ENCODE results near the gene SRPK1.
A peak's percentile ranks its signal among the peaks of the same experiment; 100 is the strongest.

SRPK1 gene

DNA sequence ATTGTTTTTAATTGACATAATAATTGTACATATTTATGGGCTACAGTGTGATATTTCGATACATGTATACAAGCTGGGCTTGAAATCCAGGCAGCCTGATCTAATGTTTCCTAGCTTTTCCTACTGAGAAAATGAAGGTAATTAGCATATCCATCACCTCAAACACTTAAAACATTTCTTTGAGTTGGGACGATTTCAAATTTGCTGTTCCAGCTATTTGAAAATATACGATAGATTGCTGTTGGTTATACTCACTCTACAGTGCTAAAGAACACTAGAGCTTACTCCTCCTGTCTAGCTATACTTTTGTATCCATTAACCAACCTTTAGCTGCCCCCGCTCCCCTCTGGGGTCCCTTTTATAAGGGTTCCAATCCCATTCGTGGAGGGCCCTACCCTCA, 111.1 kb downstream of the SRPK1 start:
- no peak for DNase-seq

DNA sequence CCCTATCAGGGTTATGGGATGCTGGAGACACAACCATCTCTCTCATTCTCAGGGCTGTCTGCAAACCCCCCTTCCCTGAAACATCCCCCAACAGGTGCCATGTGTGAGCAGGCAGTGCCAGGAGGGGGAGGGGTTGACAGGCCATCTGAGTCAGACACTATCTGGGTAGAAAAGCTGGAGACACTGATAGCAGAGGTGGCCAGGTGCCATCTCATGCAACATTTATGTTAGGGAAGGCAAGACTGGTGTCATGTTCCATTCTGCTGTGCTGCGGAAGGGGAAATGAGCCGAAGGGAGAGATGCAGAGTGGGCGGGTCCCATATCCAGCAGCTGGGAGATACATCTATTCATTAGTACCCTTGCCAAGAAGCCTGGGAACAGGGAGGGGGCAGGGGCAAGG, 112.2 kb downstream of the SRPK1 start:
- DNase-seq: no peak

DNA sequence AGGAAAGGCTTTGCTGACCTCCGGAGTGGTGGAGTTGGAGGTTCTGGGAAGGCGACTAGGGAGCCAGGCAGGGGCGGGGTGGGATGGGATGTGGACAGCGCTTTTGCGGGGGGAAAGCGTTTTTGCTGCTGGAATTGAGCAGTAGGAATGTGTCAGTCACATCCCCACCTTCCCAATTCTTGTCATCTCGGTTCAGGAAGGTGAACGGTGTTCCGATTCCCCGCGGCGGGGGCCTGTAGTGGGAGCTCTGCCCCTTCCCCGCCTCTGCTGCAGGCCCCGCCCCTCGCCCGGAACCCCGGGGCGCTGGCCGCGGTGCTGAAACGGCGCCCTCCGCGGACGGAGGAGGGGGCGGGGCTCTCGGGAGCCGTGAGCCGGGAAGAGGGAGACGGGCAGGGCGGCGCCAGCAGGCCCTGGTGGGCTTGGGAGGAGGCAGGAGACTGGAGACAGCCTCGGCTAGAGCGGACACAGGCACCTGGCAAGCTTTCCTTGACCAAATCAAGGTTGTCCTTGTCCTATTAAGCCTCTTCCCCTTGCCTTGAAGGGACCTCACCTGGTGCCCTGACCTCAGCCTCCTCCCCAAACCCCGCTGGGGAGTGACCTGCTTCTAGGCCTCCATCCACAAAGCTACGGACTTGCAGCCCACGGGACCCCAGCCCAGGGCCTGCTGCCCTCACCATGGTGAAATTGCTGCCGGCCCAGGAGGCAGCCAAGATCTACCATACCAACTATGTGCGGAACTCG, 115.7 kb downstream of the SRPK1 start, which contains the start of gene LHFPL5:
Gene LHFPL5, plus strand, starts transcription at position 357 of the 741 bp plus-strand sequence. Its CDS starts 319 bp downstream, at position 676.
- peak; percentile 46 for DNase-seq

DNA sequence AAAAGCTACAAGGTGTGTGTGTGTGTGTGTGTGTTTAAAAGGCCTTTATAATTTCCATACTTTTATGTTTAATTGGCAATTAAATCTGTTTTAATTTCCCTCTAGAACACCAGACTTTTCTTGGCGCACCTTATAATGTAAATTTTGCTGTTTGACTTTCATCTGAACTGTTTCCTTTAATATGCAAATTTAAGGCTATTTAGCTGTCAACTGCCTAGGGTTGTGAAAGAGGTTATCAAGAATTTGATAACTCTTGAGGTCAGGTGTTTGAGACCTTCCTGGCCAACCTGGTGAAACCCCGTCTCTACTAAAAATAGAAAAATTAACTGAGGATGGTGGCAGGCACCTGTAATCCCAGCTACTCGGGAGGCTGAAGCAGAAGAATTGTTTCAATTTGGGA, 119.8 kb downstream of the SRPK1 start:
- DNase-seq: no peak

DNA sequence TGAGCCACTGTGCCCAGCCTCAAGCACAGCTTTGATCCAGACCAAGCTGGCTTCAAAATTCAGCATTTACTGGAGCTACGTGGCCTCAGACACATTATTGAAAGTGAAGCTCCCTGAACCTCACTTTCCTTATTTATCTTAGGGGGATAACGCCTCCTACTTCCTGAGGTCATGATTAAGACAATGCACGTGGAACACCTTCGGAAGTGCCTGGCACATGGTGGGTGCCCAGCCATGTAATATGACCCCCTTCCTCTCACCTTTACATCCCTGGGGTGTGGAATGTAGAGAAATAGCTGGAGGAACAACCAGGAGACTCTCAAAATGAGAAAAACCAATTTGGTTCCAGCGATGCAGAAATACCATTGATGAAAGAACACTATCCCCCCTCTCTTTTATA, 122.2 kb downstream of the SRPK1 start:
- DNase-seq: no peak

DNA sequence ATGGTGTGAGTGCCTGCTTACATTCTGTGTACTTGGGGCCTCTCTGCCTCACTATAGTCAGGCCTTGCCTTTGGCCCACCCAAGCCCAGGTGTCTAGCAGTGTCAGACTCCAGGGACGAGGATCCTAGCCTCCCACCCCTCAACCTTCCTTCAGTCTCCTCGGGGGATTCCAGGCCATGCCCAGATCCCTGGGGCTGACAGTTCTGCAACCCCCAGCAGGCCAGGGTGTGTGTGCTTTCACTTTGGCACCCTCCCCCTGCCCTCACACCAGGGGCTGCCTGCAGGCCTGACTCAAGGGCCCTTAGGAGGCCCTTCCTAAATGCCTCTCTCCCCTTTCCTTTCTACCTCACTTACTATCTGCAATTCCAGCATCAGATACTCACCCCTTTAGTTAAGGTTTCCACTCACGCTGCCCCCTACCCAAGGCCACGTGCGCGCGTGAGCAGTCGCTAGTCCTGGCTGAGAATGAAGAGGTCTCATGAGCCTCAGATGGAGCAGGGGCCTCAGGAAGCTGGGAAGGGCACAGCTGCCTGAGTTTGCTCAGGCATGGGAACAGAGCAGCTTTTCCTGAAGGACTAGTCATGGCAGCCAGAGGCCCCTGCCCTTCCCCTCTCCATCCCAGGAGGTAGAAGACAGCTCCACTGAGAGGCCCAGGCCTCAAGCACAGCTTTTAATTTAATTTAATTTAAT, 122.9 kb downstream of the SRPK1 start:
- no peak for DNase-seq

DNA sequence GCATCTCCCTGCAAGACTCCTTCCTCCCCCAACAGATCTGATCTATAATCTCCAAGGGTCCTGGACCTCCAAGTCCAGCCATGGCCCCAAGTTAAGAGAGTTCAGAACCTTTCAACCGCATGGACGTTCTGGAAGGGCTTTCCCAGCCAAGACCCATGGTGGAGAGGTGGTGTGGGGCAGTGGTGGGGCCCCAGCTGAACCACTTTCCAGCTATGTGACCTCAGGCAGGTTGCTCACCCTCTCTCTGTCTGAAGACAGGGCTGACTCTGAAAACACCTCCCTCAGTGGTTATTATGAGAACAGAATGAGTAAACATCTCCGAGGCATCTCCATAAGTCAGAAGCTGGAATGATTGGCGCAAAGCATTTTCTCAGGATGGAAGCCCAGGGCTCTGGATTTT, 124.7 kb downstream of the SRPK1 start:
- no peak for DNase-seq

DNA sequence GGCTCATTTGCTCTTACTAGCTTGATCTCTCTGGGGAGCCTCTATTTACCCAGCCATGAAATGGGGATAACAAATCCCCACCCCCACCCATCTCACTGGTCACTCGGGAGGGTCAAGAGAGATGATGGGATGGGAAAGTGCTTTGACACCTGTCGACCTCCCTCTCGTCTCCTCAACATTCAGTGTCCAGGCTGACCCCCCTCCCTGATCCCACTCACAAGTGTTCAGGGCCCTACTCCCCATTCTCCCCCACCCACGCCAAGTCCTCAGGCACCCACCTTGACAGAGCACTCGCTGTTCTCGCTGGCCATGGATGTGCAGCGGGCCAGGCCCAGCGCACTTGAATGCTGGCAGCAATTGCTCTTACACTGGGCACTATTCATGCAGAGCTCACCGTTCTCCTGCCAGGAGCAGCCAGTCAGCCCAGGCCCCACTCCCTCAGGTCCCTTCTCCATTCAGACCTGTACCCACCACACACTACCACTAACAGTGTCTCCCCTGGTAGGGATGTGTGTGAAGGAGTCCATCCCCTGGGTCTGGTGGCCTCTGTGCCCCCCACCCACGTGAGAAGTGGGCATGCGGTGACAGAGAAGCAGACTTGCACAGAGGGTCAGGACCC, 125.3 kb downstream of the SRPK1 start:
- DNase-seq: no peak

DNA sequence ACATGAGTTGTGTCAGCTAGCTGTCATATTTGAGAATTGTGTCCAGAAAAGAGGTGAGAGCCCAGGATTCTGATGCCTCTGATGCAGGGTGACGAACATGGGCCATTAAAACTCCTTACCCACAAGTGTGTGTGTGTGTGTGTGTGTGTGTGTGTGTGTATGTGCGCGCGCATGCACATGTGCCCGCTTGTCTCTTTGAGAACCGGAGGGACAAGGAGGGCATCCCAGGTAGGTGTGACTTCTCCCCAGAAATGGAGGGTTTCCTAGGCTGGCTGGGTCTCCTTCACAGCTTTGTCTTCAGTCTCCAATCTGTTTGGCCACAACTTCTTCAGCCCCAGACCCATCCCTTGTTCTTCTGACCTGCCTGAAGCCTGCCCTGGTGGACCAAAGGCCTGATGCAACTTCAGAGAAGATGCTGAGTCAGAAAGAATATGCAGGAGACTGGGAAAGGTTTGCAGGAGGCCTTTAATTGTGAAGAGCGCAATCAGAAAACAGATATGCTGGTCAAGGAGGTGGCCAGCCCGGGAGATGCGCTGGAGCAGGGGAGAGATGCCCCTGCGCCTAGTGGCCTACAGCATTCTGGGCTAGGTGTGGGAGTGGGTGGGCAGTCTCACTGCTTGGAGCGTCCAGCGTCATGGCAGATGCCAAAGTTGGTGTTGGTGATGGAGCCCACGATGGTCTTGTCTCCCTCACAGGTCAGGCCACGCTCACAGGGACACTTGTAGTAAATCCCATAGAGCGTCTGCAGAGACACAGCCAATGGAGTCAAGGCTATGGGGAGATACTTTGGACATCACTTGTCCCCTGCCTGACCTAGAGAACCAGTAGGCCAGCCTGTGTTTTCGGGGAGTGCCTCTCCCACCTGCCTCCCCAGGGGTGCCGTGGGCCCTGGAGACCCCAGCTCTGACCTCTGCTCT, 126.1 kb downstream of the SRPK1 start:
- no peak for DNase-seq

DNA sequence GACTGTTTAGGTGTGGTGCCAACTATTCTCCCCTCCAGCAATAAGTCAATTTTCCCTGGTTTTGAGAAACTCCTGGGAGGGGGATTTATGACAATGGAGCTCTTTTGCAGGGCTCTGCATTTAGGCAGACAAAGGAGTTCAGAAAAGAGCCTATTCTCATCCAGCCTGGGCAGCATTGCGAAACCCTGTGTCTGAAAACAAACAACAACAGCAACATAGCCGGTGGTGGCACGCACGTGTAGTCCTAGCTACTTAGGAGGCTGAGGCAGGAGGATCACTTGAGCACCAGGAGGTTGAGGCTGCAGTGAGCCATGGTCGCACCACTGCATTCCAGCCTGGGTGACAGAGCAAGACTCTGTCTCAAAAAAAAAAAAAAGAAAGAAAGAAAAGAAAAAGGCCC, 130.2 kb downstream of the SRPK1 start:
- DNase-seq: no peak

DNA sequence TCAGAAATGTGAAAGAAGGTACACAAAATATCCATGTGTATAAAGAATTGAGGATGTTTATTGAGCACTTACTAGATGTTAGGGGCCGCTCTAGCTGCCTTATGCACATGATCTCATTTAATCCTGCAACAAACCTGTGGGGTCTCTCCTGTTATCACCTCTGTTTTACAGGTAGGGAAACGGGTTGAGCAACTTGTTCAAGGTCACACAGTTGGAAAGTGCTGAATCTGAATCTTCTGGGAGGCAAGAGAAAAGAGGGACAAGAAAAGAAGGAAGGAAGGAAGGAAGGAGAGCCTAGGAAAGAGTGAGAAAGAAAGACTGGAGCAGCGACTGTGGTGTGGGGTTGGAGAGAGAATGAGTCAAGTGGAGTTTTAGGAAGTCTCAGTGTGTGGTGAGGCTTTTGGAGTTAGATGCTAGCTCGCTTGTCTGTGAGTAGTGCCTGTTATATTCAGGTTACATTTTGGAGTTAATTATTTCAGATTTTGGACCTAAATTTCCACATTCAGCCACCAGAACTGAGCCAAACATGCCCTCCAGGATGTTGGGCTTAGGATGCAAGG, 132.4 kb downstream of the SRPK1 start:
- no peak for DNase-seq

DNA sequence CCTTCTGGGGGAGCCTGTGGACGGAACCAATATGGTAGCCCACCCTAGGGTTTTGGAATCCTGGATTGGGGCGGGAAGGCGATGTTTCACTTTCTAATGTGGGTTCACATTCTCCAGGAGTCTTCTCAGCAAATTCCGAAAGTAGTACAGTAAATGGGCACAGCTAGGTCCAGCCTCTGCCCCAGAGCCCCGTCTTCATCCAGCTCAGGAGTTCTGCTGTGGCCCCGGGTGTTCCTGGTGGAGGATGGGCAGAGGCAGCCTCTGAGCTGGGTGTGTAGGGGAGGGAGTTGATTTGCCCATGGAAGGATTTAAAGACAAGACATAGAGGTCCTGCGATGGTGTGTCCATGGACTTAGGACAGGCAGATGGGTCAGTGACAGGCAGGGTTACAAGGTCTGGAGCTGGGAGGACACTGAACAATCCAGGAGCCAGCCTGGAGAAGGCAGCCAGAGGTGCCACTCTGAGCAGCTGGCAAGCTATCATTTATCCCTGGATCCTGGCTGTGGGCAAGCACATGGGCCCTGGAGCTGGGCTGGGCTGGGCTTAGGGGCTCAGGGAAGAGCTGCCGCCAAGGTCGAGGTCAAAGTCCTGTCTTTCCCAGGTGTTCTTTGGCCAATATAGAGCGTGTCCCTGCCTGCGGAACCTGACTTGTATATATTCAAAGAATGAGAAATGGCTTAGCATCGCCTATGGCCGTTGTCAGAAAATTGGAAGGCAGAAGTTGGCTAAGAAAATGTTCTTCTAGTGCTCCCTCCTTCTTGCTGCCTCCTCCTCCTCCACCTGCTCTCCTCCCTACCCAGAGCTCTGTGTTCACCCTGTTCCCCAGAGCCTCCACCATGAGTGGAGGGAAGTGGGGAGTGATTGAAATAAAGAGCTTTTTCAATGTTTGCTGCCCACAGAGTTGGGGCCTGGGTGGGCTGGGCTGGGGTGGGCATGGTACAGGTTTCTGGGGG, 133.4 kb downstream of the SRPK1 start:
- DNase-seq: no peak

DNA sequence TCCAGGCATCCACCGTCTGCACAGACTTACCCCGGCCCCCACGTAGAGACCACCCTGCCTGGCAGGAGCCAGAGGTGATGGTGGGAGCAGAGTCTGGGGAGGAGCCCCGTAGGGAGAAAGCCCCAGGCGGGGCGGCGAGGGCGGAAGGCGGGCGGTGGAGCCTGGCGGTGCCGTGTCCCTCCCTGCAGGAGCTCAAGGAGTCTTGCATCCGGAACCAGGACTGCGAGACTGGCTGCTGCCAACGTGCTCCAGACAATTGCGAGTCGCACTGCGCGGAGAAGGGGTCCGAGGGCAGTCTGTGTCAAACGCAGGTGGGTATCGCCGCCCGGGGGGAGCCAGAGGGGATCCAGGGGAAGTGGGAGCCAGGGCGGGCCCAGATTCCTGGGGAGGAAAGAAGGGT, 134.1 kb downstream of the SRPK1 start:
- DNase-seq: no peak

DNA sequence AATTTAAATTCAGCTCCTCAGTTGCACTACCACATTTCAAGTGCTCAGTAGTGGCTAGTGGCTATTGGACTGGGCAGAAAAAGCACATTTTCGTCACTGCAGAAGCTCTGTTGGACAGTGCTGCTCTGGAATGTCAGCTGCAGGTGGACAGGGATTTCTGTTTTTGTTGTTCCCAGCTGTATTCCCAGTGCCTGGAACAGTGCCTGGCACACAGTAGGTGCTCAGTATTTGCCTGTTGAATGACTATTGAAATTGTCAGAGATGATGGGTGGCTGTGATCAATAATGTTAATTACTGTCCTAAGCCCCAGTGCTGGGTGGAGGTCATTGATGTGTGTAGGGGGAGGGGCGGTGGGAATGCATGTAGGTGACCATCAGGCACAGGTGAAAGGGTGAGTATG, 134.6 kb downstream of the SRPK1 start:
- no peak for DNase-seq

DNA sequence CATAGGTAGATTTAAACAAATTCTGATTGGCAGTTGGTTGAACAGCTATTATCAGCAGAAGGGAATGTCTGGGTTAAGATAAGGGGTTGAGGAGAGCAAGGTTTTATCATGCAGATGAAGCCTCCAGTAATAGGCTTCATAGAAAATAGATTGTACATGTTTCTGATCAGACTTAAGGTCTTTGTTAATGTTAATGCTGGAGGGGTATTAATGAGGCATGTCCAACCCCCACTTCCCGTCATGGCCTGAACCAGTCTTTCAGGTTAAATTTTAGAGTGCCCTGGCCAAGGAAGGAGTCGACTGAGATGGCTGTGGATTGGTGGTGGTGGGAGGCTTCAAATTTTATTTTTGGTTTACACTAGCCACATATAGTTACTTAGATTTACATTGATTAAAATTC, 136.7 kb downstream of the SRPK1 start:
- DNase-seq: no peak

Measured in stimulated activated CD4-positive, alpha-beta T cell treated with anti-CD3 and anti-CD28 coated beads, Interleukin-12 subunit alpha, Interleukin-12 subunit beta, amount 100 ng/mL, for 4 hours (primary cell).